GM04504 (cell line): ENCODE results near the gene KCNH3.

Source experiments
- DNase-seq: peaks from one replicate; pipeline ENCODE4 v3.0.0-alpha.2; 2012; ENCODE audit warnings: low read depth

Gene KCNH3

DNA sequence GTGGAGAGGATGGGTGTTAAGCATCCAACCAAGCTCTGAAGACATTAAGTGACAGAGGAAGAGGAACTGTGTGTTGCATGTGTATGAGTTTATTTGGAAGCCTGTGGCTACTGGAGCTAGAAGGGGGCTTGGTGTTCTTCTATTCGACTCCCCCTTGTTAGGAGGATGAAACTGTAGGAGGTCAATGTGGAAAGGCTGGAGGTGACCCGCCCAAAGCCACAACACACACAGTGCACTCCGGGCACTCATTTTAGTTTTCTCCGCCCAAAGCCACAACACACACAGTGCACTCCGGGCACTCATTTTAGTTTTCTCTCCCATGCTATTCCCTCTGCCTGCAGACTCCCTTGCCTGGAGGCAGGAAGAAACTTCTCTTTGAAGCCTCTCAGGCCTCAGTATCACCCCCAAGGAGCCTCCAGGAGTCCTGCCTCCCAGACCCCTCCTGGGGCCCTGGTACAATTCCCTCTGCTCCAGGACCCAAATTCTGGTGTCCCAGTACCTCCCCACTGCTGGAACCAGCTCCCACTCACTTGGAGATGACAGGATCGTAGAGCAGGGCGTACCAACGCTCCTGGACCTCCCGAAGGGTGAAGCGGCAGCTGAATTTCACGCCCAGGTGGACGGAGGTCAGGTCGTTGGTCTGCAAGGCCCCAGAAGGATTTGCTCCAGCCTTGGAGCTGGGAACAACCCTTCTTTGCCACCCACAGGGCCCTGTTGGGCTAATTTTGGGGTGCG lies 25.3 kb downstream of the KCNH3 start:
- no peak for DNase-seq

DNA sequence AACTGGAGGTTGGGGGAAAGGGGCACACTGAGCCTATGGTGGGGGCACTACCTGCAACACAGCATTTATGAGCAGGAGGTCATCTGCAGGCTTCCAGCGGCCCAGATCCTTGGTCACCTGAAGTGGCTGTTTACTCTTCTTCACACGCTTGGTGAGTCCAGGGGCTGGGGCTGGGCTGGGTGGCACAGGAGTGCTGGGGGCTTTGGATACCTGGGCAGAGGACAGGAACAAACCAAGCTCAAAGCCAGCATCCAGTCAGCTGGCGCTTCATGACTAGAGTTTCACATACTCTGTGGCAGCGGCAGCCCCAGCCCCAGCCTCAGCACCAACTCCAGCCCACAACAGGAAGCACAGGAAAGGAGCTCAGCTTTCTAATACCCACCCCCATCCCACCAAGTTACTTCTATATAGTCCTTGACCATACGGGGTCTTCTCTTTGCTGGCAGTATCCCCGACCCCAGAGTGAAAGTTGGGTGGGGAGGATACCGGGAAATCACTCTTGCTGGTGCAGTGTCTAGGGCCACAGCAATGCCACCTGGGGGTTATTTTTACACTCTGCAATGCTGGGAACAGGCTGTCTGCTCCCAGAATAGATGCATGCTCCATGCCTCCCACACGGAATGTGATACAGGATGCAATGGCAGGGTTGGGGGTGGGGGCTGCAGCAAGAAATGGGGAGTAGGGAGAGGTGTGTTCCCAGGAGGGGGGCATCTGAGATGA lies 26.0 kb downstream of the KCNH3 start:
- DNase-seq: no peak

DNA sequence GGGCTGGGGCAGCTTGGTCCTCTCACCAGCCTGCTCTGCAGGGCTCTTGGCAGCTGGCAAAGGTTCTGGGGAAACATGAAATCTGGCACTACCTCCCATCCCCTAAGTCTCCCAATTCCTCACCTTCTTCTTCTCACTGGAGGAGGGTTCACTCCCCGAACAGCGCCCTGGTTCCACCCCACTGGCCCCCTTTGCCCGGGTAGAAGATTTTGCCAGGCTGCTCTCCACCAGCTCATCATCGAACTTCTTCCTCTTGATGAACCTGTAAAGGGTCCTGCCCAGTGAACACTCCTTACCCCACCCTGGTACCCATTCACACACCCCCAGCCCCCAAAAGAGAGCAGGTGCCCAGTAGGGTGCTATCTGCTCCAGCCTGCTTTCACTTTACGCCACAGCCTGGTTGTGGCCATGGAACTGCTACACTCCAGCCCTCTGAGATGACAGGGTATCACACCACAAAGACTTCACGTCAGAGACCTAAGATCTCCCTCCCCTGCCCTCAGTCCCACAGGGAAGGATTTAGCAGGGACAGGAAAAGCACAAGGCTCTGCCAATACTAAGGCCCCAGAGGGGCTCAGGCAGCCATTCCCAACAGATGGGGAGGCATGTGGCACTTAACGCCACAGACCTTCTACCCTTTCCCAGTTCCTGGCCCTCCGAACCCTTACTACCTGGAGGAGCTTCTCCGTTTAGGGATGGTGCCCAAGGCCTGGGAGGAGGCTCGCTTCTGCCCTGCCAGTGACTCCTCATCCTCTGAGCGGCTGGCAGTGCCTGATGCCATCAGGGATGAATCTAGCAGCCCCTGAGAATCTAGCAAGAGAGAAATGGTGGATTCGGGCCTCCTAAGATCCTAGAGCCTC lies 26.8 kb downstream of the KCNH3 start:
- no peak for DNase-seq

DNA sequence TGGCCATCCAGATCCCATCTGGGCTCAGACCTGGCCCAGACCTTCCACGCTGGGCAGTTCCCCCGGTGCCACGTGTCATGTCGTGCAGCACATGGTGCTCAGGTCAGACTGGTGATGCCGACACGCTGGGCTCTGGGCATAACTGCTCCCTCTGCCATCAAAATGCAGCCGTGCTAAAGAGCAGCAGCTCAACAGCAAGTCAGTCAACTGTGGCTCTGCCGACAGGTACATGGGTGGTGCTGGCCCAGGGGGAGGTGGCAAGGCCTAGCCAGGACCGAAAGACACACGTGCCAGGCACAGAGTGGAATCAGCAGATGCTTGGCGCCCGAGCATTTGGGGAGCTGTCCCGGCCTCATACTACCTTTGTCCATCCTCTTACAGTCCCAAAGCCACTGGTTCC lies 27.5 kb downstream of the KCNH3 start:
- DNase-seq: no peak

DNA sequence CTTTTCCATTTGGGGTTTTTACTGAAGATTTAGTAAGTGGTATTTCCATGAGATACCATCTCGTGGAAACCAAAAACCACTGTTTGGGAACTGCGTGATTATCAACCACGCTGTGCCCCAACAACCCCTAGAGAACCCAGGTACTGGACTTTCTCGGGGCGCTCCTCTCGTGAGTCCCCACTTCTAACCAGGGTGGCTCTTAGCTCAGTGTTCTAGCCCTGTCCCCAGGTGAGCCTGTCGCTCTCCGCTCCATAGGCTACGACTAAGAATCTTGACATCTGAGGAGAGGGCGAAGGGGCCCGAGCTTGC lies 28.4 kb downstream of the KCNH3 start:
- DNase-seq: no peak

DNA sequence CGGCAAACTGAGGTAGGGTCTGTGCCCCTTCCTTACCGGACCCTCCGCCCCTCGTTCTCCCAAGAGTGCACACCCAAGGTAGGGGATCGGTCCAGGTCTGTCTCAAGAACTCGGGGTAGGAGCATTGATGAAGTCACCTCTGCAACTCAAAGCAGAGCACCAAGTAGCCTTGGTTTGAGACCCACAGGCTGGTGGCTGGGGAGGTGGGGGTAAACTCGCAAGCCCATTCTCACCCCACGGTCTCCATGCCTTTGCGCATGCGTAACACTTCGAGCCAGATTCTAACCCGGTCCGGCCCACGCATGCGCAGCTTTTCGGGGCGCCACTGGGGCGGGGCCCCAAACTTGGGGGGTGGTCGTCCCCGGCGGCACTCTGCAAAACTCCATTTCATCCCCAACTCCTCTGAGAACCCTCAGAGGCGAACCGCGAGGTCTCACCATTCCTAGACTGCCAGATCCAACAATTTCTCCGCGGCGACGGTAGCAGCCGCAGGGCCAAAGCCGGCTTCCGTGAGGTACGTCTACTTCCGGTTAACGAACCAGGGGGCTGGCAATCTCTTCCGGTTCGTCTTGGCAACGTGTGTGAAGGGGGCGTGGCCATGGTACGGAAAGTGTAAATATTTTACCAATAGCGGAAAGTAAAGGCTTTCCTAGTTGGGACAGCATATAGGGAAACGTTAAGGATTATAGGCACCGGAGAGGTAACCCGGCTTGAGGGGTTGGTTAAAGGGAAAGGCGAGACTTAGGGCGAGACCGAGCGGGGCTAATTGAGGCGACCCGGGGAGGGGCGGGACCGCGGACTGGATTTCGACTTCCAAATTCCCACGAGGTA lies 29.0 kb downstream of the KCNH3 start, which contains the start of gene MCRS1:
Gene MCRS1 (minus strand): TSS at position 532 of the 831 bp plus-strand sequence. CDS start 1,411 bp downstream, outside the sequence.
- DNase-seq: peak; percentile 71

DNA sequence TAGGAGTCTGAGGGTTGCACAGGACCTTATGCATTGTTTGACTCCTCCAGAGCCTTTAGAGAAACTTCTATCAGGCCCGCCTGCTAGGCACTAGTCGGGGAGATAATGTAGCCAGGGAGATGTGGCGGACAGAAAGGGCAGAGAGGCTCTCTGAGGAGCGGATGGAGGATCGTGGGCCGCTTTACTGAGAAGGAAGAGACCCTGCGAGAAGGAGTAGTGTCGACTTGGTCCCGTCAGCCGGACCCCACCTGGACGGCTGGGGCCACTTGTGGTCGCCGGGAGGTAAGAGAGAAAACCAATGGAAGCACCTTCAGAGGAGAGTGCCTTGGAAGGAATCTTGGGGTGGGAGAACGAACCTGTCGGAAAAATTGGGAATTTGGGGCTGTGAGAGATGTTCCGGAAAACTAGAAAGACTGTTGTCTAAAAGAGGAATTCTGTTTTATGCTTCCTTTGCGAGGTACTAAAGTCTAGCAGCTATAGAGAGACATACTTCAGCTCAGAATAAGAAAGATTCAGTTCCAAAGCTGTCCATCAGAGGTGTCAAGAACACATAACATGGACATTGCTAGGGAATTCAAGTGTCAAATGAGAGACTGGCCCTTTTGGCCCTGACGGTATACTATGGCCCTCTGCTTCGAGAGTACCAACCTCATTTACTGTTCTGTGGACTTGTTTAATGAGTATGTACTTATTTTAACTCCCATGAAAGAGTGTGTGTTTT lies 29.8 kb downstream of the KCNH3 start:
- DNase-seq: no peak

DNA sequence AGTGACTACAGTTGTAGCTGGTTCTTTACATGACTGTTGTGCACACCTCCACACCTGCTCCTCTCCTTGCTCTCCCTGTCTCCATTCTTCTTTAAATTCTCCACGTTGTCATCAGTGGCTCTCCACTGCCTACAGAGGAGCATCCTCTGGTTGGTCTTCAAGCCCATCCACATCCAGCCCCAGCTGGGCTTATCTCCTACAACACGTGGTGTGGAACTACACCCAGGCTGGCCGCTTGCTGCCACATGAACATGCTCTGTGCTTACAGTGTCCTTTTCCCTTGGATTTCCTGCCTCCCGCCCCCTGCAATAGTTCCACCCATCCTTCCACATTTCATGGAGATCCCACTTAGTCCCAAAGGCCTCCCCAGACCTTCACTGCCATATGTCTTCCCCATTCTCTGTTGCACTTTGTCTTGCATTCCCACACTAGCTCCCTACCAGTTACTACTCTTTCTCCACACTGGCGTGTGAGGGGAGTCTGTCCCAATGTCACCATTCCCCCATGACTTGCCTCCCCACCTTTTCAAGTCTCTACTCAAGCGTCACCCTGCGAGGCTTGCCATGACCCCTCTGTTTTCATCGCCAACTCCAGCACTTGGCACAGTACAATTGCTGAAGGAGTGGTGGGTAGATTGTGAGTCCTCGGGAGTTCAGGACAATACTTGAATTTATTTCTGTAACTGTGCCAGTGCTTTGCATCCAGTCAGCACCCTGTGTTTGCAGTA lies 38.9 kb downstream of the KCNH3 start:
- DNase-seq: no peak

DNA sequence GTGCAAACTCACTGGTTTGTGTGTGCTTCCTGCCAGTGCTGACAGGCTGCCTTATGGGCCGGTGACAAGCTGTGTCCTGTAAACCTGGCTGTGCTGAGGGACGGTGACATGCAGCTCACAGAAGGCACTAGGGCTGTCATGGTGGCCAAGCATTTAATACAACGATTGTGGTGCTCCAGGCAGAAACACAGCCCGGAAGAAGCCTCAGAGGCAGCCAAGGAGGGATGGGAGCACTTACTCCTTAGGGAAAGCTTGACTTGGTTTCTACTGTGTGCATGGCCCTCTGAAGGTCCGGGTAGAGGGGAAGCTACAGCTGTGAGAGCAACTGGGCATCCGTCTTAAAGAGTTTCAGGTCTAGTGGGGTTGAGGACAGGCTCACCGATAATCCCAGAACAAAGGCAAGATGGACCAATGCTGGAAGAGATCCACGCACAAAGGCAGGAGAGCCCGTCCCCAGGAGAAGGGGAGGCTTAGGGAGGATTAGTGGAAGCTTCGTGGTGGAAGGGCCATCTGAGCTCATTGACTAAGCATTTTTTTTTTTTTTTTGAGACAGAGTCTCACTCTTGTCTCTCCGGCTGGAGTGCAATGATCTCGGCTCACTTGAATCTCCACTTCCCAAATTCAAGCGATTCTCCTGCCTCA lies 39.8 kb downstream of the KCNH3 start:
- DNase-seq: no peak

DNA sequence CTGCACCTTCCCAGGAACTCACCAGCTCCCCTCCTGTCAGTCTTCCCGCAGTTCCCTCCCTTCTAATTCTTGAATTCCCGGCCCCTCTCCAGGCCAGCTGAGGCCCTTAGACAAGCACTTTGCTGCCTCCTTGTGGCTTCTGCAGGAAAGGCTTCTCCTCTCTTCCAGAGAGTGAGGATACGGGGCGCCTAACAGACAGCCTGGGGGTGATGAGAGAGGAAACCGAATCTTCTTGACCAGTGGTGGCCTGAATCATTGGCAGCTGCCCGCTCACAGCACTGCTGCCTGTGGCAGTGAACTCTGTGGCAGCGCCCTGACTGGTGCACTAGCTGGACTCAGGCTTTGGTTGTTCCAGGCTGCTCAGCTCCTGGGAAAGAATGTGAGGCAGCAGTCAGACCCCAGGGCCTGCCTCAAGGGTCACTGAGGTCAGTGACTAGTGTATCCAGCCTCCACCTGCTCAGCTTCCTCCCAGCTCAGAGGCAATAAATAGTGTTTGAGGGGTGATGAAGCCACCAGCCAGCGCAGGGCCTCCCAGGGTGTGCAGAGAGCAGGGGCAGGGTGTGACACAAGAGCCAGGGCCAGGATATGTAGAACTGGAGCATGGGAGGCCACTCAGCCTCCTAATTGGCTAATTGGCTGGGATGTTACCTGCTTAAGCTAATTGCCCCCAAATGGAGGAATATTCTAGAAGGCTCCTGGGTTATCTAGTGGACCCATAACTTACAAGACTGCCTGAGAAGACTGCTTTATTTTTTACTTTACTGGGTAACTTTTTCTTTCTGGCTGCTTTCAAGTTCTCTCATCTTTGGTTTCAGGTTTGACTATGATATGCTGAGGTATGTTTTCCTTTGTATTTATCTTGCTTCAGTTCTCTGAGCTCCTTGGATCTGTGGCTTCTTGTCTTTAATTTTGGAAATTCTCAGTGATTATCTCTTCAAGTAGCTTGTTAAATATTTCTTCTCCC lies 42.0 kb downstream of the KCNH3 start:
- peak; percentile 38 for DNase-seq

DNA sequence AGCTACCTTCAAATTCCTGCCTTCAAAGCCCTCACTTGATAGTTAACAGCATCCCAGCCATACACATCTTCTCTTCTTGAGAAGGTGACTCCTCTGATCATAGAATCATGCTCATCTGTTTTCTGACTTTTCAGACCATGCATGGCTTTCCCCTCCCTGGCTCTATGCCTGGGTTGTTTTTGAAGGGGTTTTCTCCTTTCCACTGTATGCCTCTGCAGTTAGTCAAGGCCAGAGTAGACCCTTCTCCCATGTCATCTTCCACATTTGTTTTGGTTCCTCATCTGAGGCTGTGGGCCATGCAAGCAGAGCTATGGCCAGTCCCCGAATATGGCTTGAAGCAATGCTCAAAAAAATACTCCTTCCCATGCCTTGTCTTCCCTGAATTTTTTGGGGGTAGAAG lies 43.4 kb downstream of the KCNH3 start:
- DNase-seq: no peak

DNA sequence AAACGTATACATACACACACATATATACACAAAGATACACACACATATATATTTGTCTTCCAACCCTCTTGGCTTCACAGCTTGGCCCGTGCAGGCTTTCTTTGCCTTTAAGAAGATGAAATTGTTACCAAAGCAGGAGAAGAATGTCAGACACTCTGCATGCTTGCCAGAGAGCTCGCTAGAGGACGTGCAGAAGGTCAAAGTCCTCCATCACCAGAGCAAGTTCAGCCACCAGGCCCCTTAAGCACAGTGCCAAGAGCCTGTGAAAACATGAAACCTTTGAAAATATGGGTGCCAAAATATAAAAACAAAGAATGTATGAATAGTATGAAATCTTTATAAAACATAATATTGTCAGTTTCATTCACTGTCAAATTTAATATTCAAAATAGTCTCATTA lies 44.0 kb downstream of the KCNH3 start:
- DNase-seq: no peak

DNA sequence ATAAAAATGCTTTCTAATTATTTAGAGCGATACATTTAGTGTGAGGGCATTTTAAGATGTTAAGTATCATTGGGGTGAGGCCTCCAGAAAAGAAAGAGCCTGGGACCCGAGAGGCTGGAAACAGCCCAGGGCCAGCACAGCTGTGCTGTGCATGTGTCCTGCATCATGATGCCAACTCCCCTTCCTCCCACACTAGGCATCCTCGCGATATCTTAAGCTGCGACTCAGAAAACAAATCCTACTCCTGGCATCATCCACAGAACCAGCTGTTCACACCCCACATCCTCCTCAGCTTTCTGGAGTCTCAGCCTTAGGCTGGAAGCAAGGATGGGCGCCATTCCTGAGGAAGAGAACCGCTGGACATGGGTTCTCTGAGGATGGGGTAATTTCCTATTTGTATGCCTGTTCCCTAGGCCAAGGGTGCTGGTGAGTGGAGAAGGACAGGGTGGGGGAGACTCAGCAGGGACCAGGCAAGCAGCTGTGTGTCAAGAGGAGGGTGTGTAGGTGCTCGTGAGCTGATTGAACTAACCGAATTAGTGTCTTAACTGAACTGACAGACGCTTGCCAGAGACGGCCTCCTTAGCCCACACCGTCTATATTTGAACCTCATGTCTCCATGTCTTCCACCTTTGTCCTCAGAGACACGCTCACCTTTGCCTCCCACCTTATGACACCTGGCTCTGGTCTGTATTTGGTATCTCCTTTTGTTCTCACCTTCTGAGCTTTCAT lies 44.7 kb downstream of the KCNH3 start:
- DNase-seq: no peak

DNA sequence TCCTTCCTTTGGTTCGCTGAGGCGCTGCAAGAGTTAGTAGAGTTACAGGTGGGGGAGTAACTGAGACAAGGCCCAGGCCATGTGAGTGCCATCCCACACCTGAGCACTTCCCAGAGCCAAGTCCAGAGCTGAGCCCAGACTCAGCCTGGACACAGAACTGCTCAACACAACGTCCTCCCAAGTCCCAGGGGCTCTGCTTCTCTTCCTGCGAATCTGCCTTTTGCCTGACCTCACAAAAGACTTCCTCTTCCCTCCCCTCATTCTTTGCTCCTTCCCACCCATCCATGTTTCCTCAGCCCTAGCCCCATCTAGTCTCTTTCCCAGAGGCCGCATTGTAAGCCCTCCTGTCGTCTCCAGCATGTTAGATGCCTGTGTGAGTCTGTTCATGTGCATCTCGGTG lies 45.8 kb downstream of the KCNH3 start:
- no peak for DNase-seq

DNA sequence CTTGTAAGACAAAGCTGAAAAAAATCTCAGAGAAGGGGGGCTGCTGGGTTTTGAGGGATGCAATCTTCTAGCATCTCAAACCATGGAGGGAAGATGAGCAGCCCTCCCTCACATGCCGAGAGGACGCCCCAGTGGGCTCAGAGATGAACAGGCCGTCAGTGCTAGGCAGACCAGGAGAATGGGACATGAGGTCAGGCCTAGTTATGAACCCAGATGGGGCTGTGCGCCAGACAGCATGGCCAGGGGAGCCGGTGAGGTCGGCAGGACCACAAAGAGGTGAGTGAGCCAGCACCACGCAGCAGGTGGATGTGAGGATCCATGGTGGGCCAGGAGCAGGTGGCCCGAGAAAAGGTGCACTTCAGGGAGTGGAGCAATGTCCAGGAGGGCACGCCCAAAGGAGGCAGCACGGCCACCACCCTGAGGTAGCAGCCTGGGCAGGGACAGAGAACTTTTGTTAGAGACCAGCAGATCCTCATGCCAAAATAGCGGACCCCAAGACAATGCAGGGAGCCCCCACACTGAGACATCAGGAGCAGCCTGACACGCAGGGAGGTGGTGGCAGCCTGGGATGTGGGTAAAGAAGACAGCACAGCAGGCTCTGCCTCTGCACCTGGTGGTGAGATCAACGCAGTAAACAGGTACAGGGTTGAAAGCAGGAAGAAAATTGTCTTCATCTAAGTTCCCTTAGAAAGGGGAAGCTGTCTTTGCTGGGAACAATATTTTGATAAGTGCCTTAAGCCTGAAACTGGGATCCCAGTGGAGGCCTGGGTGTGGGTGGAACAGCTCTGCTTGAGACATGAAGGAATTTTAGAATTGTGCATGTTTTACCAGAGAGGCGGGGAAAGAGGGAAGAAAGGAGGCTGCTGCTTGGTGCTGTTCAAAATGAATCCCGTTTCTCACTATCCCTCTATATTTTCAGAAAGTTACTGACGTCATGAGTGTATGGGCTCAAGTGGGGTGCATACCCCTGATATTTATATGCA lies 46.9 kb downstream of the KCNH3 start:
- no peak for DNase-seq

DNA sequence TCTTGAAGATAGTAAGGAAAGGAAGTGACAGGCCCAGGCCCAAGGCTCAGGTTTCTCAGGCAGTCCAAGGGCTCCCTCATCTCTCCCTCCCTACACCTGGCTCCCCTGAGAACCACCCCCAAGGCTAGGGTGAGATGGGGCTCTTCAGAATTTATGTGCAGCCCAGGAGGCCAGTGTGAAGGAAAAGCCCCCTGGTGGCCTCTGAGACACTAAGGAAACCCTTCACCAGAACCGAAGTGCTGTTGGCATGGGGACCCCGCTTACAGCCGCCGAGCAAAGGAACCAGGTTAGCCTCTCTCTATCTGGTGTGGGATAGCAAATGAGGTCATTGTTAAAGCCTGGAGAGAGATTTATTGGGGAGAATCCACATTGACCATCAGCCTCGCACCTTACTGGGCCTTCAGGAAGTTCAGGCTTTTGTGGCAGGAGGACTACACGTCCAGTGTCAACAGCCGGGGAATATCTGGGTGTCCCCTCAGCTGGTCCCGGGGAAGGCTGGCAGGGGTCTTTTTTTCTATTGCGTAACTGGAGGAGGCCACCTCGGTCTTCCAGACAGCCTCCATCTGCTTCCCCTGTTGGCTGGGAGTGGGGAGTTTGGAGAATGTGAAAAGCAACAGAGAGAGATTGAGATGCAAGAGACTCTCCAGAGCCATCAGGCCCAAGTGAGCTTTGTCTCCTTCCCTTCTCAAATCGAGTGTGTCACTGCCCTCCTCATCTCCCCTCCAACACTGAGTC lies 48.5 kb downstream of the KCNH3 start:
- no peak for DNase-seq
